H9 (cell line): ENCODE data around the gene LRRK1. TPM values are rescaled to one million over a fixed set of nuclear protein-coding genes. Genes with fewer than 3 reads are reported as not detected.
A peak's percentile ranks its signal among the peaks of the same experiment; 100 is the strongest.

ENCODE experiments used
- DNase-seq: peaks from one replicate; pipeline ENCODE4 v3.0.0-alpha.2; 2017
- H2AFZ ChIP-seq: one replicate; pipeline ENCODE4 v1.6.1; 2013; ENCODE audit warnings: mild to moderate bottlenecking, low read length, control low read depth, moderate library complexity
- H2AK5ac ChIP-seq: 2 replicates; pipeline ENCODE4 v1.6.1; 2013; ENCODE audit warnings: low read length, control low read depth, mixed read lengths; ENCODE audit not compliant: insufficient read length
- H2BK120ac ChIP-seq: one replicate; pipeline ENCODE4 v1.6.1; 2013; ENCODE audit warnings: low read depth, mild to moderate bottlenecking, low read length, control low read depth, inconsistent platforms; ENCODE audit not compliant: poor library complexity, severe bottlenecking
- H2BK12ac ChIP-seq: 2 replicates; pipeline ENCODE4 v1.6.1; 2013; ENCODE audit warnings: low read length, control low read depth, mixed read lengths, low read depth; ENCODE audit not compliant: insufficient read length
- H2BK15ac ChIP-seq: 2 replicates; pipeline ENCODE4 v1.6.1; 2013; ENCODE audit warnings: low read depth, low read length, control low read depth
- H2BK20ac ChIP-seq: one replicate; pipeline ENCODE4 v1.6.1; 2013; ENCODE audit warnings: low read depth, mild to moderate bottlenecking, low read length, control low read depth, inconsistent platforms; ENCODE audit not compliant: poor library complexity, severe bottlenecking
- H2BK5ac ChIP-seq: 2 replicates; pipeline ENCODE4 v1.6.1; 2013; ENCODE audit warnings: low read length, control low read depth, mixed read lengths; ENCODE audit not compliant: insufficient read length
- H3K14ac ChIP-seq: 2 replicates; pipeline ENCODE4 v1.6.1; 2013; ENCODE audit warnings: low read length, control low read depth; ENCODE audit not compliant: insufficient read depth
- H3K18ac ChIP-seq: 2 replicates; pipeline ENCODE4 v1.6.1; 2013; ENCODE audit warnings: low read depth, mild to moderate bottlenecking, mixed read lengths, low read length, control low read depth; ENCODE audit not compliant: insufficient read length
- H3K23ac ChIP-seq: 2 replicates; pipeline ENCODE4 v1.6.1; 2013; ENCODE audit warnings: low read length, control low read depth, mixed read lengths, low read depth; ENCODE audit not compliant: insufficient read length
- H3K23me2 ChIP-seq: 2 replicates; pipeline ENCODE4 v1.6.1; 2013; ENCODE audit warnings: low read depth, mild to moderate bottlenecking, mixed read lengths, low read length, control low read depth; ENCODE audit not compliant: insufficient read length, poor library complexity, severe bottlenecking
- H3K27ac ChIP-seq: 2 replicates; pipeline ENCODE4 v1.5.1; 2013; ENCODE audit warnings: low read length, control low read depth, mixed read lengths, low read depth; ENCODE audit not compliant: insufficient read length
- H3K27me3 ChIP-seq: 2 replicates; pipeline ENCODE4 v1.6.1; 2013; ENCODE audit warnings: low read length, control low read depth, inconsistent platforms; ENCODE audit not compliant: insufficient read depth
- H3K4ac ChIP-seq: 2 replicates; pipeline ENCODE4 v1.6.1; 2013; ENCODE audit warnings: low read depth, mild to moderate bottlenecking, control low read depth, inconsistent platforms, low read length, moderate library complexity
- H3K4me1 ChIP-seq: 2 replicates; pipeline ENCODE4 v1.6.1; 2013; ENCODE audit warnings: low read length, control low read depth, inconsistent platforms; ENCODE audit not compliant: insufficient read depth
- H3K4me2 ChIP-seq: 2 replicates; pipeline ENCODE4 v1.6.1; 2013; ENCODE audit warnings: low read length, control low read depth, mixed read lengths; ENCODE audit not compliant: insufficient read length, insufficient read depth
- H3K56ac ChIP-seq: 2 replicates; pipeline ENCODE4 v1.6.1; 2013; ENCODE audit warnings: low read depth, mild to moderate bottlenecking, mixed read lengths, low read length, control low read depth; ENCODE audit not compliant: insufficient read length
- H3K79me1 ChIP-seq: 2 replicates; pipeline ENCODE4 v1.6.1; 2013; ENCODE audit warnings: low read depth, mild to moderate bottlenecking, moderate library complexity, low read length, control low read depth, inconsistent platforms; ENCODE audit not compliant: insufficient read depth, poor library complexity, severe bottlenecking
- H3K79me2 ChIP-seq: 2 replicates; pipeline ENCODE4 v1.6.1; 2013; ENCODE audit warnings: low read length, control low read depth, inconsistent platforms; ENCODE audit not compliant: insufficient read depth
- H3K9ac ChIP-seq: 2 replicates; pipeline ENCODE4 v1.6.1; 2013; ENCODE audit warnings: low read length, control low read depth, mixed read lengths; ENCODE audit not compliant: insufficient read length; ENCODE audit errors: extremely low read depth
- H3K9me3 ChIP-seq: one replicate; pipeline ENCODE4 v1.6.1; 2013; ENCODE audit warnings: low read depth, low read length, inconsistent platforms; ENCODE audit not compliant: control insufficient read depth
- H3T11ph ChIP-seq: one replicate; pipeline ENCODE4 v1.6.1; 2013; ENCODE audit warnings: mild to moderate bottlenecking, low read length, control low read depth, inconsistent platforms
- H4K20me1 ChIP-seq: one replicate; pipeline ENCODE4 v1.6.1; 2013; ENCODE audit not compliant: control insufficient read depth, insufficient read length, insufficient read depth
- H4K5ac ChIP-seq: 2 replicates; pipeline ENCODE4 v1.6.1; 2013; ENCODE audit warnings: low read depth, mild to moderate bottlenecking, mixed read lengths, low read length, control low read depth; ENCODE audit not compliant: insufficient read length
- H4K8ac ChIP-seq: replicated peaks from 2 replicates; pipeline ENCODE4 v1.6.1; 2013; ENCODE audit warnings: low read length, control low read depth, mixed read lengths, low read depth; ENCODE audit not compliant: insufficient read length
- H4K91ac ChIP-seq: 2 replicates; pipeline ENCODE4 v1.6.1; 2013; ENCODE audit warnings: low read depth, mild to moderate bottlenecking, moderate library complexity, mixed read lengths, low read length, control low read depth; ENCODE audit not compliant: insufficient read length
- H3K27ac Mint-ChIP-seq, 3 experiments: 2 replicates in 2 of 3; 3 replicates in 1 of 3; pipeline ENCODE4 v1.8.0; 2020 to 2021; ENCODE audit warnings: mixed read lengths in 3 of 3, mild to moderate bottlenecking in 1 of 3, moderate library complexity in 1 of 3
- H3K27me3 Mint-ChIP-seq: 2 replicates; pipeline ENCODE4 v1.8.0; 2021; ENCODE audit warnings: low read depth, mild to moderate bottlenecking, moderate library complexity, mixed read lengths
- H3K36me3 Mint-ChIP-seq, 3 experiments: 2 replicates in 2 of 3; 3 replicates in 1 of 3; pipeline ENCODE4 v1.8.0; 2020 to 2021; ENCODE audit warnings: low read depth in 3 of 3, mixed read lengths in 3 of 3; ENCODE audit not compliant: insufficient read depth in 1 of 3
- H3K4me1 Mint-ChIP-seq, 2 experiments: 2 replicates each; pipeline ENCODE4 v1.8.0; 2020; ENCODE audit warnings: mixed read lengths in 2 of 2
- H3K4me3 Mint-ChIP-seq, 2 experiments: 2 replicates in 1 of 2; 3 replicates in 1 of 2; pipeline ENCODE4 v1.8.0; 2020 to 2021; ENCODE audit warnings: mild to moderate bottlenecking in 2 of 2, mixed read lengths in 2 of 2, moderate library complexity in 1 of 2
- H3K9me3 Mint-ChIP-seq, 2 experiments: 2 replicates in 1 of 2; 3 replicates in 1 of 2; pipeline ENCODE4 v1.8.0; 2020; ENCODE audit warnings: mild to moderate bottlenecking in 2 of 2, mixed read lengths in 2 of 2, moderate library complexity in 1 of 2
- CTCF ChIP-seq: fragments of 200-600 bp; sonication (generic); conservative IDR thresholded peaks from 3 replicates; pipeline ENCODE4 v1.8.0; 2021; ENCODE audit warnings: antibody characterized with exemption, mild to moderate bottlenecking
- WGBS: extraction: QIAGEN DNeasy Blood & Tissue Kit; methylation state at CpG from one replicate; pipeline ENCODE4 v1.1.7; 2013; ENCODE audit warnings: missing lambda C conversion rate, low lambda C conversion rate, mixed read lengths; ENCODE audit not compliant: insufficient read length; ENCODE audit errors: extremely low coverage; 5-methylcytosine and 5-hydroxymethylcytosine counted together
- total RNA-seq: library from RNA; stranded (reverse); gene quantifications from 2 replicates; pipeline ENCODE4 v1.2.1, GENCODE V29; 2021

LRRK1 gene
- total RNA-seq, 1 experiment from 2014 or later, result 4.0 TPM

GRCh38 chr15:100973351-100974111, 54.4 kb downstream of the LRRK1 start:
- Histone ChIP-seq H2BK12ac (no peak overlapping the region), H4K5ac (no peak overlapping the region), H3K18ac (no peak overlapping the region), H3T11ph (no peak overlapping the region), H4K91ac (no peak overlapping the region), H3K23me2 (peaks cover 13% of the 10 kb centered on the region), H3K56ac (no peak overlapping the region), H2BK20ac (no peak overlapping the region), H3K9ac (no peak overlapping the region), H3K23ac (no peak overlapping the region), H3K27me3 (peaks cover 11% of the 10 kb centered on the region; the same call in 1 of the 2 replicates), H2BK15ac (no peak overlapping the region), H3K79me2 (no peaks in the 10 kb centered on the region), H4K20me1 (no peaks in the 10 kb centered on the region), H3K4me2 (peak overlapping the region; percentile 31), H3K79me1 (no peaks in the 10 kb centered on the region), H3K14ac (no peak overlapping the region), H2BK5ac (no peak overlapping the region), H2AFZ (no peak overlapping the region), H3K4ac (no peak overlapping the region), H2BK120ac (no peak overlapping the region), H4K8ac (no peak overlapping the region), H3K27ac (no peak overlapping the region), H3K9me3 (no peaks in the 10 kb centered on the region), H3K4me1 (peaks cover 4% of the 10 kb centered on the region; the same call in 1 of the 2 replicates), H2AK5ac (no peak overlapping the region)
- H3K36me3 Mint-ChIP-seq, result no peaks in the 10 kb centered on the region; a peak in 1 of 7 replicates
- DNase-seq, result no peak
- no CpG with 5 or more reads among the region's 90 CpGs for WGBS
- peak; percentile 37; the same call in 2 of the 3 replicates for TF ChIP-seq CTCF
- H3K27me3 Mint-ChIP-seq, result peaks cover 89% of the 10 kb centered on the region
- H3K4me3 Mint-ChIP-seq, result peak overlapping the region; percentile 41 to 77
- peaks cover 0 to 2% of the 10 kb centered on the region in 2 experiments; a peak in 1 of 5 replicates for H3K9me3 Mint-ChIP-seq
- H3K27ac Mint-ChIP-seq, result no peak overlapping the region
- peaks cover 14 to 17% of the 10 kb centered on the region in 2 experiments for H3K4me1 Mint-ChIP-seq
